H1 (cell line): ENCODE results near the gene FAM53A. TPM values are rescaled to one million over a fixed set of nuclear protein-coding genes. Genes with fewer than 3 reads are reported as not detected.

Source experiments
- EGR1 ChIP-seq: IDR thresholded peaks from 2 replicates; pipeline ENCODE4 v1.6.1; 2011; ENCODE audit warnings: low read depth, low read length, borderline replicate concordance
- EP300 ChIP-seq, 2 experiments: IDR thresholded peaks; 1 replicate in 1 of 2; 2 replicates in 1 of 2; pipeline ENCODE4 v1.6.1; 2011 to 2012; ENCODE audit warnings: low read depth in 2 of 2, low read length in 2 of 2, mild to moderate bottlenecking in 2 of 2, borderline replicate concordance in 1 of 2, inconsistent platforms in 1 of 2, moderate library complexity in 1 of 2
- EZH2 ChIP-seq: fragments of 200-600 bp; sonication (generic); IDR thresholded peaks from 2 replicates; pipeline ENCODE4 v1.7.1; 2012; ENCODE audit warnings: low read depth, mild to moderate bottlenecking, moderate library complexity, low read length, inconsistent platforms; ENCODE audit not compliant: severe bottlenecking
- KDM1A ChIP-seq: fragments of 200-600, 300-600 bp; sonication (generic); IDR thresholded peaks from 2 replicates; pipeline ENCODE4 v1.7.1; 2016; ENCODE audit warnings: mild to moderate bottlenecking, low read length, borderline replicate concordance
- NANOG ChIP-seq: IDR thresholded peaks from 2 replicates; pipeline ENCODE4 v1.6.1; 2011; ENCODE audit warnings: low read length, low read depth, mild to moderate bottlenecking, inconsistent platforms; ENCODE audit not compliant: insufficient read depth, poor library complexity, severe bottlenecking
- polyA plus RNA-seq, 7 experiments: library from polyadenylated mRNA; depleted of rRNA in 3 of 7; stranded (reverse) in 5 of 7; unstranded in 2 of 7; fragments of >200 nt in 5 of 7; fragments of 200-250 nt in 2 of 7; gene quantifications; 1 replicate in 5 of 7; 2 replicates in 1 of 7; 4 replicates in 1 of 7; pipeline versions ENCODE4 v1.2.1 to v1.2.3, GENCODE V29; 2011 to 2013; ENCODE audit warnings: missing spikeins in 2 of 7, mixed read lengths in 2 of 7
- total RNA-seq: library from RNA; stranded (reverse); fragmentation: NEBNext Ultra II Directional; extraction: Animal tissue kit (Norgen Biotek cat#: 25700); gene quantifications from 2 replicates; pipeline ENCODE4 v1.2.1, GENCODE V29; 2021

FAM53A gene
- total and polyA plus RNA-seq, 2 of the 8 experiments (the other 6 are each of a cell fraction or from before 2014, with no cell fraction given): 1.9 to 2.0 TPM

DNA sequence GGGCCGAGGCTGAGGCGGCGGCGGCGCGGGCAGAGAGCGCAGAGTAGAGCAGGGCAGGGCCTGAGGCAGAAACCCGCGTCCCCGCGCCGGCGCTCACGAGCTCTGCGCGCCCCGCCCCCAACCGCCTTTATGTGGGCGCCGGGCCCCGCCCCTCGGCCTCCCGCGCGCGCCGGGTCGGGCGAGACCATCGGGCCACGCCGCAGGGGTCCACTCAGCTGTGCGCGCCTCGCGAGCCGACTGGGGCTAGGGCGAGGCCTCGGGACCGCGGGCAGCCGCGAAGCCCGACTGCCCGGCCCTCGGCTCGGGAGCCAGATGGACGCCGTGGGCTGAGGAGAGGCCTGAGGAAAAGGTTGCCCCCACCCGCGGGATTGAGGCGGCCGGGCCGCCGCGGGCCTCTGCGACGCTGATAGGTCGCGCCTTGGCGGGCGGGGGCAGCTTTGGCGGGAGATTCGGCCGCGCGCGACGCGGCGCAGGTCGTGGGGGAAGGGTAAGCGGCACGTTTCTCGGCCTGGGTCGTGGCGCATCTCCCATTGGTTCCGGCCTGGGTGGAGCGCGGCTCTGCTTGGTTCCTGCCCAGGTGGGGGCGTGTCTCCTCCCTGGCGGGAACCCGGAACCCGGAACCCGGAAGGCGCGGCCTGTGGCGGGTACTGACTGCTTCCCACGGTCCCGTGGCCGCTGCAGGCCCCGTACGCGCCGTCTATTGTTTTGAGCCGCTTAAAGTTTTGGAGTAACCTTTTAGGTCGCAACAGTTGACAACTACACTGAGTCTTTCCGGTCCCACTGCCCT is 28.3 kb upstream of the FAM53A start, which contains the start of gene SLBP (continued):
- peak in 1 of 2 experiments; percentile 17; a peak in 1 of 3 replicates for TF ChIP-seq EP300 (IDR thresholded peaks at IDR 0.05; ENCODE audit: borderline replicate concordance in 1 of 2, low read depth in 2 of 2, low read length in 2 of 2)
- peak; percentile 1 for TF ChIP-seq NANOG
- no peak for TF ChIP-seq KDM1A
- TF ChIP-seq EGR1: 0 out of 2 replicates have a peak, but pooled peaks have one; percentile 27
- peak; percentile 7 for TF ChIP-seq EZH2
